Activated T-helper 2 cell treated with anti-CD3 and anti-CD28 coated beads, Interferon-gamma antibody, Interleukin-2, Interleukin-4, amounts not matched to agents 10 μg/mL and 5 μg/mL and 100 μg/mL, durations not matched to agents 14 hours and 24 hours and 36 hours (primary cell): ENCODE measurements around the gene ARHGAP40. TPM values are rescaled to one million over a fixed set of nuclear protein-coding genes. Genes with fewer than 3 reads are reported as not detected.
"Not testable (repeated sequence)": the region's sequence is repeated elsewhere in the genome, so short reads cannot be mapped to it uniquely, and the experiment has no call there.

ENCODE experiments used
- DNase-seq: peaks from one replicate; pipeline ENCODE4 v3.0.0; 2021; ENCODE audit warnings: low spot score
- H3K27ac Mint-ChIP-seq: one replicate; pipeline ENCODE4 v1.8.0; 2021; ENCODE audit warnings: mixed read lengths
- H3K27me3 Mint-ChIP-seq: one replicate; pipeline ENCODE4 v1.8.0; 2021; ENCODE audit warnings: low read depth, mixed read lengths
- H3K36me3 Mint-ChIP-seq: one replicate; pipeline ENCODE4 v1.8.0; 2021; ENCODE audit warnings: low read depth, mixed read lengths
- H3K4me1 Mint-ChIP-seq: one replicate; pipeline ENCODE4 v1.8.0; 2021; ENCODE audit warnings: low read depth, mixed read lengths
- H3K4me3 Mint-ChIP-seq: one replicate; pipeline ENCODE4 v1.8.0; 2021; ENCODE audit warnings: low read depth, mild to moderate bottlenecking, moderate library complexity, mixed read lengths
- H3K9me3 Mint-ChIP-seq: one replicate; pipeline ENCODE4 v1.8.0; 2021; ENCODE audit warnings: mixed read lengths
- intact Hi-C: fragments of 100-400 bp; cut with micrococcal nuclease; formaldehyde crosslinking; loops from one replicate; pipeline ENCODE4 v1.15.1; 2023
- total RNA-seq: library from RNA; stranded (reverse); gene quantifications from 2 replicates; pipeline ENCODE4 v1.2.3, GENCODE V29; 2022

ARHGAP40 gene
- total RNA-seq, 1 donor from 2014 or later, result not detected

DNA sequence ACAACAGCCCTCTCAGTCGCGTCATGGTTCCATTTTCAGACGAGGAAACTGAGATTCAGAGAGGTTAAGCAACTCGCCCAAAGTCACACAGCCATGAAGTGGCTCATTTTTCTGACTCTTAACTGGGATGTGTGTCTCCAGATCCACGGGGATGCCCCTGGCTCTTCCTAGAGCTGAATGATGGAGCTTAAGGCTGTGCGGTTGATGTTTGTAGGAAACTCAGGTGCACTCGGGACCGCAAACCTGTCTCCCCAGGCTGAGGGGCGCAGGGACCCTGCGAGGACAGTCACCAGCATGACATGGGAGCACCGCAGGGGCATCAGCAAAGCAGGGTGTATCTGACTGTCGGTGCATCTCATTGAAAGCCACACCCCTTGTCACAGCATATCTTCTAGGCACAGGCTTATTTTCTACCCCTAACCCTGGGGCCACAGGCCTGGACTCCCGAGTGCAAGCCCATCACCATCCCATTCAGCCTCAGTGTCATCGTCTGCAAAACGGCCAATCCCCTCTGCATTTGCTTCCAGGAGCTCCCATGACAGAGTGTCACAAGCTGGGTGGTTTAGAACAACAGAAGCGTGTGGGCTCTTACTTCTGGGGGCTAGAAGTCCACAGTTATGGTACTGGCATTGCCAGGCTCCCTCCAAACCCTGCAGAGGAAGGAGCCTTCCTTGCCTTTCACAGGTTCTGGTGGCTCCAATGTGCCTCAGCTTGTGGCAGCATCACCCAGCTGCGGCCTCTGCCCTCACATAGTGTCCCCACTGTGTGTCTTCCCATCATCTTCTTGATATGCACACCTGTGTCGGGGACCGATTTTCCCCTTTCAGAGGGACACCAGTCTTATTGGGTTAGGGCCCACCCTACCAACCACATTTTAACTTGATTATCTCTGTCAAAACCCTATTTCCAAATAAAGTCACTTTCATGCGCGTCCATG, 9.9 kb upstream of the ARHGAP40 start:
- H3K36me3 Mint-ChIP-seq, result no peaks in the 10 kb centered on the region
- no peak overlapping the region for H3K27ac Mint-ChIP-seq
- H3K4me1 Mint-ChIP-seq, result no peaks in the 10 kb centered on the region
- DNase-seq, result no peak
- intact Hi-C loops, result no loop called here
- peaks cover 3% of the 10 kb centered on the region for H3K27me3 Mint-ChIP-seq
- H3K9me3 Mint-ChIP-seq, result no peaks in the 10 kb centered on the region
- no peak overlapping the region for H3K4me3 Mint-ChIP-seq

DNA sequence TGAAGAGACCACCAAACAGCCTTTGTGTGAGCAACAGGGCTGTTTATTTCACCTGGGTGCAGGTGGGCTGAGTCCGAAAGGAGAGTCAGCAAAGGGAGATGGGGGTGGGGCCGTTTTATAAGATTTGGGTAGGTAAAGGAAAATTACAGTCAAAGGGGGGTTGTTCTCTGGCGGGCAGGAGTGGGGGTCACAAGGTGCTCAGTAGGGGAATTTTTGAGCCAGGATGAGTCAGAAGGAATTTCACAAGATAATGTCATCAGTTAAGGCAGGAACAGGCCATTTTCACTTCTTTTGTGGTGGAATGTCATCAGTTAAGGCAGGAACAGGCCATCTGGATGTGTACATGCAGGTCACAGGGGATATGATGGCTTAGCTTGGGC, 9.2 kb upstream of the ARHGAP40 start:
- intact Hi-C loops, H3K27me3 Mint-ChIP-seq, H3K27ac Mint-ChIP-seq, H3K36me3 Mint-ChIP-seq, DNase-seq, H3K4me1 Mint-ChIP-seq, H3K4me3 Mint-ChIP-seq, H3K9me3 Mint-ChIP-seq: not testable (repeated sequence)

DNA sequence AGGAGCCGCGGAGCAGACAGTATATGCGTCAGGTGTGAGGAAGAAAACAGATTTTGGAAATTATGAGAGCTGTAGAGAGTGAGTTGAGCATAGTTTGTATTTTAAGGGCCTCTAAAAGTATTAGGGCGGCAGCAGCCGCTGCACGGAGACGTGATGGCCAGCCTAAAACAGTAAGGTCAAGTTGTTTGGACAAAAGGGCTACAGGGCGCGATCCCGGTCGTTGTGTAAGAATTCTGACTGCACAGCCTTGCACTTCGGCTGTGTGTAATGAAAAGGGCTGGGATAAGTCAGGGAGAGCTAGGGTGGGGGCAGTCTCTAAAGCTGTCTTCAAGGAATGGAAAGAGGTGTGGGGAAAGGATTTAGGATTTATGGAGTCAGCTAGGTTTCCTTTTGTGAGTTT, 7.3 kb upstream of the ARHGAP40 start:
- H3K9me3 Mint-ChIP-seq, intact Hi-C loops, H3K4me1 Mint-ChIP-seq, H3K4me3 Mint-ChIP-seq, H3K27ac Mint-ChIP-seq, DNase-seq, H3K36me3 Mint-ChIP-seq: not testable (repeated sequence)
- H3K27me3 Mint-ChIP-seq, result peaks cover 11% of the 10 kb centered on the region

DNA sequence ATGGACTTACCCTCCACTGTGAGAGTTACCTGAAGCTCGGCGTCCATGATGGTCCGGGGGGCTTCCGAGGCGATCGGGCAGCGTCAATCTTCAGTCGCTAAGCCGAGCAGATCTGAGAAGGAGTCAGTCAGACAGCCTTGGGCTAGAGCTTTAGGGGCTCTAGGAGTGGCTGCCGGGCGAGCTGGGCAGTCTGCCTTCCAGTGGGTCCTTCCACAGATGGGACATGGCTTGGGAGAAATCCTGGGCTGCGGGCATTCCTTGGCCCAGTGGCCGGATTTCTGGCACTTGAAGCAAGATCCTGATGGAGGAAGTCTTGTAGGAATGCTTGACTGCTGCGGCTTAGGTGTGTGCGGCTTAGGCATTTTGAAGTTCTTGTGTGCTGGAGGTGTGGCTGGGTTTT, 5.7 kb upstream of the ARHGAP40 start:
- H3K4me3 Mint-ChIP-seq, H3K27ac Mint-ChIP-seq, H3K36me3 Mint-ChIP-seq, H3K4me1 Mint-ChIP-seq, DNase-seq, intact Hi-C loops, H3K9me3 Mint-ChIP-seq: not testable (repeated sequence)
- peaks cover 17% of the 10 kb centered on the region for H3K27me3 Mint-ChIP-seq

DNA sequence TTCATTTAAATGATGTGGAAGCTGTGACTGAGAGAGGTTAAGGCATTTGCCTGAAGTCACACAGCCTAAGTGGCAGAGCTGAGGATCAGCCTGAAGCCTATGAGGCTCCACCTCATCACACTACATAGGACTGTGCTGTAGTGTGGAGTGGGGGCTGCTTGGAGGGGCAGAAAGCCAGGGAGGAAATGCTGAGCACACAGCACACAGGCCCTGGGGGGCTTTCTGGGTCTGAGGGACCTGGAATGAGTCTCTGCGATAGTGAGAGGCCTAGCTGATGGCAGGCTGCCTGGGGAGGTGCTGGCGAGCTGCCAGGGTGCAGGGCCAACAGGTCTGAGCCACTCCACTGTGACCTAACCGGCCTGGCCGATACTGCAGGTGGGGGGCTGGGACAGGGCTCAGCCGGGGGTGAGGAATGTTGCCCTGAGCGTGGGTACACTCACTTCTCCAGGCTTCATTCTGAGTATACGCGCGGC, 2.2 kb upstream of the ARHGAP40 start:
- H3K9me3 Mint-ChIP-seq, result no peaks in the 10 kb centered on the region
- no peak for DNase-seq
- H3K27me3 Mint-ChIP-seq, result peaks cover 42% of the 10 kb centered on the region
- no peaks in the 10 kb centered on the region for H3K36me3 Mint-ChIP-seq
- no peak overlapping the region for H3K4me3 Mint-ChIP-seq
- peaks cover 5% of the 10 kb centered on the region for H3K4me1 Mint-ChIP-seq
- intact Hi-C loops, result no loop called here
- H3K27ac Mint-ChIP-seq, result no peak overlapping the region

DNA sequence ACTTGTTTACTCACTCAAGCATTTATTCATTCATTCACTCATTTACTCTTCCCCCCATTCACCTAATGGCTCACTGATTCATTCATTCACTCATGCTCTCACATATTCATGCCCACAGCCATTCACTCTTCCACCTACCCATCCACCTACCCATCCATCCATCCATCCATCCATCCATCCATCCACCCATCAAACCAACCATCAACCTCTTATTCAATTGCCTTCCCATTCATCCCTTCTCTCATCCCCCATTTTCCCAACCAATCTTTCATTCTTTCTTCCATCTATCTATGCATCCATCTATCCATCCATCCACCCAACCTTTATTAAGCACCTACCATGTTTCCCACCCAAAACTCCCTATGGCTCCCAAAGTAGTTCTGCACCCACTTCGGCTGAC, 1.6 kb upstream of the ARHGAP40 start:
- intact Hi-C loops, result no loop called here
- Mint-ChIP-seq H3K9me3 (no peaks in the 10 kb centered on the region), H3K4me1 (peaks cover 5% of the 10 kb centered on the region), H3K36me3 (no peaks in the 10 kb centered on the region), H3K4me3 (no peak overlapping the region), H3K27ac (no peak overlapping the region), H3K27me3 (peaks cover 46% of the 10 kb centered on the region)
- DNase-seq, result no peak

DNA sequence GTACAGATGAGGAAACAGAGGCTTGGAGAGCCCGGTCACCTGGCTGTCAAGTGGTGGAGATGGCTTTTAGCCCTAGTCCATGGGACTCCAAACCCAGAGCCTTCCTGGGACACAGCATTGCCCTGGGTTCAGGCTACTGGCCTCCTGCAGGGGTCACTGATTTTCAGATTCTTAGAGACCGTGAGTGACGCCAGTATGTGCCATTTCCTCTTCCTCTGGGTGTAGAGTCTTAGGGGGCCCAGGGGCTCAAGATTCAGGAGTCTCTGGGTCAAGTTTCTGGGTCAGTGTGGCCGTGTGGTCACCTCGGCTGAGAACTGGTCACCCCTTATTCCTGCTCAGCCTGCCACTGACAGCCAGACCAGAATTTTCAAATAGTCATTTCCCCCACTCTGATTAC, 574 bp downstream of the ARHGAP40 start:
- peaks cover 5% of the 10 kb centered on the region for H3K4me1 Mint-ChIP-seq
- peaks cover 55% of the 10 kb centered on the region for H3K27me3 Mint-ChIP-seq
- H3K36me3 Mint-ChIP-seq, result no peaks in the 10 kb centered on the region
- H3K4me3 Mint-ChIP-seq, result no peak overlapping the region
- no peak for DNase-seq
- no peaks in the 10 kb centered on the region for H3K9me3 Mint-ChIP-seq
- intact Hi-C loops, result no loop called here
- no peak overlapping the region for H3K27ac Mint-ChIP-seq

DNA sequence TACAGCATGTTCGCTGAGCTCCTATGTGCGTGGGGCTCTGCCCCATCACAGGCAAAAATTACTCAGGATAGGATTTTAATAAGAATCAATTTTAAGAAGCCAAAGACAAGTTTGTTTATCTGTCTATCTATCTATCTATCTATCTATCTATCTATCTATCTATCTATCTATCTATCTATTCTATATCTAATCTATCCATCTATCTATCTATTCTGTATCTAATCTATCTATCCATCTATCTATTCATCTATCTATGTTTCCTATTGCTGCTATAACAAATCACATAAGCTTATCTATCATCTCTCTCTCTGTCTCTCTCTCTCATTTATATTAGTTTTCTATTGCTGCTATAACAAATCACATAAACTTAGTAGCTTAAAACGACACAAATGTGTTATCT, 1.7 kb downstream of the ARHGAP40 start:
- DNase-seq, result no peak
- no peaks in the 10 kb centered on the region for H3K9me3 Mint-ChIP-seq
- no peak overlapping the region for H3K4me3 Mint-ChIP-seq
- no peak overlapping the region for H3K27ac Mint-ChIP-seq
- H3K27me3 Mint-ChIP-seq, result peaks cover 55% of the 10 kb centered on the region
- intact Hi-C loops, result no loop called here
- H3K4me1 Mint-ChIP-seq, result peaks cover 5% of the 10 kb centered on the region
- H3K36me3 Mint-ChIP-seq, result no peaks in the 10 kb centered on the region

DNA sequence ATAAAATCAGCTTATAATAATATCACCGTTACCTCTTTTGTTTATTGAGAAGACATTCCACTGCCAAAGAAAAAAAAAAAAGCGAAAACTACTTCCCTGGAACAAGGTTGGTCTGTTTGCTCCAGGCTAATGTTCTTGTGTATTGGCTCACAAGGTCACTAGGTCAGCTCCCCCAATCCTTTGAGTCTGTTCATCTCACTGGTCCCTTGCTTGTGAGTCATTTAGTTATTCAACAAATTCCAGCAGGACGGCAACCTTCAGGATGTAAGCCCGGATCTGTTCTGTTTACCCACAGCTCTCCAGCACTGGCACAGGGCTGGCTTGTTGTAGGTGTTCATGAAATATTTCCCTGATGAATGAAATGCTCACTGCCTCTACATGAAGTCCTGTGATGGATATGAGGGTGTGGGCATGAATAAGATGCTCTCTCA, 3.3 kb downstream of the ARHGAP40 start:
- peaks cover 57% of the 10 kb centered on the region for H3K27me3 Mint-ChIP-seq
- H3K9me3 Mint-ChIP-seq, result no peaks in the 10 kb centered on the region
- DNase-seq, result no peak
- no peaks in the 10 kb centered on the region for H3K36me3 Mint-ChIP-seq
- peaks cover 5% of the 10 kb centered on the region for H3K4me1 Mint-ChIP-seq
- no peak overlapping the region for H3K4me3 Mint-ChIP-seq
- no peak overlapping the region for H3K27ac Mint-ChIP-seq
- intact Hi-C loops, result no loop called here

DNA sequence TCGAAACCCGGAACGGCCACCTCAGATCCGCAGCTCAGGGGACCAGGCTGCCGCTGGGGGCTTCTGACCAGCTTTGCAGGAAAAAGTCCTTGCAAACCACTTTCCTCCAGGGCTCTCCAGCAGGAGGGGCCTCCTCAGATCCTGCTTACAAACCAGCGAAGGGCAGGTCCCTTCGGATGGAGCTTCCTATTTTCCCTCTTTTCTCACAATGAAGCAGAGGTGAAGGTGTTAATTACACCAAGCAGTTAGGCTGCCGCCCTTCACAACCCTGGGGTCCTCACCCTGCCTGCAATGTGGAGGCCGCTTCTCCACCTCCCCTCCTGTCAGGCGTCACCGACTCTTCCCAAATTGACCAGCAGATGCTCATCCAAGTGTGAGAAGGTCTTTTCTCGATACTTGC, 5.7 kb downstream of the ARHGAP40 start:
- H3K9me3 Mint-ChIP-seq, result no peaks in the 10 kb centered on the region
- intact Hi-C loops, result no loop called here
- no peak for DNase-seq
- no peaks in the 10 kb centered on the region for H3K36me3 Mint-ChIP-seq
- peaks cover 44% of the 10 kb centered on the region for H3K27me3 Mint-ChIP-seq
- H3K27ac Mint-ChIP-seq, result no peak overlapping the region
- no peaks in the 10 kb centered on the region for H3K4me1 Mint-ChIP-seq
- H3K4me3 Mint-ChIP-seq, result no peak overlapping the region

DNA sequence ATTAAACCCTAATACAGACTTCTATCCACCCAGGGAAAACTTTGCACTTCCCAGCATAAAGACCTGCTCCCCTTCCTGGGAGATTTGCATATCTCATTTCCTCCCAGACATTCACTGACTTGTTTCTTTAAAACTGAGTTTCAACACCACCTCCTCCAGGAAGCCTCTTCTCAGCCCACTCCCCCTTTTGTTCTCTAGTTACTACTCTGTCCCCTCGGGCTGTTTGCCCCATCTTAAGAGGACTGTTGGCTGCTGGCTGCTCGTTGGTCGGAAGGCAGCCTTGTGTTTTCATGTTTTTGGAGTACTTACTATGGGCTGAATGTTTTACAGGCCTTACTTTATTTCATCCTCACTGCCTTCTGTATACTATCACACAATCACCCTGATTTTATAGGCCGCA, 6.6 kb downstream of the ARHGAP40 start:
- no peak overlapping the region for H3K27ac Mint-ChIP-seq
- H3K36me3 Mint-ChIP-seq, result no peaks in the 10 kb centered on the region
- intact Hi-C loops, result no loop called here
- no peaks in the 10 kb centered on the region for H3K4me1 Mint-ChIP-seq
- no peak for DNase-seq
- H3K9me3 Mint-ChIP-seq, result no peaks in the 10 kb centered on the region
- no peak overlapping the region for H3K4me3 Mint-ChIP-seq
- peaks cover 40% of the 10 kb centered on the region for H3K27me3 Mint-ChIP-seq

DNA sequence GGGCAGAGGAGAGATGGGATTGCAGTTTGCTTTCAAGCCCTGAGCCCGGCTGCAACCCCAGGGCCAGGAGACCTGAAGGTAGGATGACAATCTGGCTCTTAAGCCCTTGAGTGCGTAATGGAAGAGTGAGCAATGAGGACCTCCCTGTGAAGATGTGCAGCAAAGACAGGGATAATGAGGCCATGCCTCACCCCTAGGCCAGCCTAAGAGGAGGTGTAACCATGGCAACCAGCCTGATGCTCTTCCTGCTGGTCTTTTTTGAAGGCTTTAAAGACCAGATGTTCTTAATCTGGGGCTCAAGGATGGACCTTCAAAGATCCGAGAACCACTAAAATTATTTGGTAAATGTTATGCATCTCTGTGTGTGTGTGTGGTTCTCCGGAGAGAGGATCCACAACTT, 8.2 kb downstream of the ARHGAP40 start:
- H3K27me3 Mint-ChIP-seq, result peaks cover 30% of the 10 kb centered on the region

DNA sequence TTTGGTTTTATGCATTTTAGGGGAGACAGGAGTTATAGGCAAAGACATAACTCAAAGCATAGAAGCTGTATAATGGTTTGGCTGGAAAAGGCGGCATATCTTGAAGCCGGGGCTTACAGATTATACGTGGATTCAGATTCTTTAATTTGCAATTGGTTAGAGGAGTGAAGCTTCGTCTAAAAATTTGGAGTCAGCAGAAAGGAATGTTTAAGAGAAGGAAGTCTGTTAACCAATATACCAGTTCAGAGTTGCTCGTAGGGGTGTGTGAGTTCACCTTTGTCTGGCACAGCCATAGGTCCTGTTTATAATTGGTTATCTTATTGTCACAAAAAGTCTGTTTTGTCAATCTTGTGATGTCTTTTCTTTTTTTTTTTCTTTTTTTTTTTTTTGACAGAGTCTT, 8.9 kb downstream of the ARHGAP40 start:
- H3K4me1 Mint-ChIP-seq, result no peaks in the 10 kb centered on the region
- no peaks in the 10 kb centered on the region for H3K9me3 Mint-ChIP-seq

More for the DNA sequence above, 8.2 kb downstream of the ARHGAP40 start:
- no peak for DNase-seq
- Mint-ChIP-seq H3K36me3 (no peaks in the 10 kb centered on the region), H3K4me3 (no peak overlapping the region), H3K27ac (no peak overlapping the region), H3K9me3 (no peaks in the 10 kb centered on the region), H3K4me1 (no peaks in the 10 kb centered on the region)
- intact Hi-C loops, result no loop called here

More for the DNA sequence above, 8.9 kb downstream of the ARHGAP40 start:
- Mint-ChIP-seq H3K4me3 (no peak overlapping the region), H3K36me3 (no peaks in the 10 kb centered on the region), H3K27ac (no peak overlapping the region), H3K27me3 (peaks cover 26% of the 10 kb centered on the region)
- intact Hi-C loops, result no loop called here
- DNase-seq, result no peak
